HG03060 (cell line): ENCODE results near the gene KCNH6.

ENCODE experiments used
- ATAC-seq: cut with Tn5 transposase; IDR thresholded peaks from one replicate; pipeline ENCODE4 v1.9.1; 2021; ENCODE audit warnings: low read depth, moderate number of reproducible peaks; ENCODE audit not compliant: unreplicated experiment

Gene KCNH6

GRCh38 chr17:63529711-63530556, 6.8 kb downstream of the KCNH6 start:
- ATAC-seq: no peak

GRCh38 chr17:63530557-63531021, 7.4 kb downstream of the KCNH6 start:
- no peak for ATAC-seq

- no peak for ATAC-seq
These were observed 8.1 kb downstream of the KCNH6 start for GRCh38 chr17:63531022-63531965.

- no peak for ATAC-seq
These were observed 10.4 kb downstream of the KCNH6 start for GRCh38 chr17:63533433-63534077.

GRCh38 chr17:63534078-63534570, 11.0 kb downstream of the KCNH6 start:
- ATAC-seq: no peak

GRCh38 chr17:63534816-63535455, 11.8 kb downstream of the KCNH6 start:
- no peak for ATAC-seq

- no peak for ATAC-seq
These were observed 12.5 kb downstream of the KCNH6 start for GRCh38 chr17:63535640-63536039.

GRCh38 chr17:63537001-63537400, 13.8 kb downstream of the KCNH6 start:
- ATAC-seq: no peak

GRCh38 chr17:63537991-63538692, 15.0 kb downstream of the KCNH6 start:
- ATAC-seq: no peak

GRCh38 chr17:63538693-63539595, 15.8 kb downstream of the KCNH6 start:
- no peak for ATAC-seq

GRCh38 chr17:63540590-63540989, 17.4 kb downstream of the KCNH6 start:
- no peak for ATAC-seq

GRCh38 chr17:63542218-63542545, 19.0 kb downstream of the KCNH6 start:
- no peak for ATAC-seq

- ATAC-seq: no peak
These were observed 20.0 kb downstream of the KCNH6 start for GRCh38 chr17:63542942-63543821.

GRCh38 chr17:63543822-63544420, 20.8 kb downstream of the KCNH6 start:
- no peak for ATAC-seq

GRCh38 chr17:63544467-63545301, 21.5 kb downstream of the KCNH6 start:
- ATAC-seq: no peak

- ATAC-seq: no peak
These were observed 23.3 kb downstream of the KCNH6 start for GRCh38 chr17:63546308-63547082.
